Ishikawa (cell line): ENCODE data around the gene LSM14B.

ENCODE experiments used
- CEBPB ChIP-seq: IDR thresholded peaks from 2 replicates; pipeline ENCODE4 v1.6.1; 2012
- EGR1 ChIP-seq: IDR thresholded peaks from 2 replicates; pipeline ENCODE4 v1.6.1; 2012

GRCh38 chr20:62135573-62136266, 13.4 kb downstream of the LSM14B start:
- TF ChIP-seq CEBPB = no peak
- no peak for TF ChIP-seq EGR1
